HepG2 (cell line): Measurements from ENCODE around the gene FAM228A. TPM values are rescaled to one million over a fixed set of nuclear protein-coding genes. Genes with fewer than 3 reads are reported as not detected.
A peak's percentile ranks its signal among the peaks of the same experiment; 100 is the strongest.

Experiments used
- AKAP8 ChIP-seq: sonication (generic); formaldehyde crosslinking; IDR thresholded peaks from 2 replicates; pipeline ENCODE4 v1.5.1; 2020; ENCODE audit warnings: mild to moderate bottlenecking, missing genetic modification reagents
- BORCS8-MEF2B ChIP-seq: sonication (generic); formaldehyde crosslinking; IDR thresholded peaks from 2 replicates; pipeline ENCODE4 v1.8.0; 2022; ENCODE audit warnings: mild to moderate bottlenecking, missing genetic modification reagents
- CEBPG ChIP-seq: IDR thresholded peaks from 2 replicates; pipeline ENCODE4 v1.6.1; 2016
- FOXA3 ChIP-seq: IDR thresholded peaks from 2 replicates; pipeline ENCODE4 v1.6.1; 2016; ENCODE audit warnings: missing genetic modification reagents, missing compliant biosample characterization
- HNRNPLL ChIP-seq: fragments of 200-400 bp; formaldehyde crosslinking; IDR thresholded peaks from 2 replicates; pipeline ENCODE4 v1.6.1; 2017; ENCODE audit warnings: mild to moderate bottlenecking, low read depth, low read length; ENCODE audit not compliant: poor library complexity, severe bottlenecking
- NRL ChIP-seq: sonication (generic); formaldehyde crosslinking; IDR thresholded peaks from 2 replicates; pipeline ENCODE4 v1.5.0; 2020; ENCODE audit warnings: missing genetic modification reagents, mild to moderate bottlenecking, moderate library complexity, borderline replicate concordance
- PCBP1 ChIP-seq: fragments of 200-400 bp; formaldehyde crosslinking; IDR thresholded peaks from 2 replicates; pipeline ENCODE4 v1.6.1; 2017; ENCODE audit warnings: mild to moderate bottlenecking, low read depth, low read length, borderline replicate concordance
- ZFP37 ChIP-seq: sonication (generic); formaldehyde crosslinking; IDR thresholded peaks from 2 replicates; pipeline ENCODE4 v1.4.0; 2020; ENCODE audit warnings: missing genetic modification reagents, borderline replicate concordance
- ZMYM3 ChIP-seq: sonication (generic); formaldehyde crosslinking; IDR thresholded peaks from 2 replicates; pipeline ENCODE4 v1.5.1; 2020; ENCODE audit warnings: mild to moderate bottlenecking, missing genetic modification reagents
- ZNF138 ChIP-seq: sonication (generic); formaldehyde crosslinking; IDR thresholded peaks from 2 replicates; pipeline ENCODE4 v1.5.0; 2020; ENCODE audit warnings: mild to moderate bottlenecking, low read depth, missing genetic modification reagents
- ZNF567 ChIP-seq: sonication (generic); formaldehyde crosslinking; IDR thresholded peaks from 2 replicates; pipeline ENCODE4 v1.8.1; 2023; ENCODE audit warnings: mild to moderate bottlenecking, missing genetic modification reagents, borderline replicate concordance
- ZNF678 ChIP-seq: sonication (generic); formaldehyde crosslinking; IDR thresholded peaks from 2 replicates; pipeline ENCODE4 v1.4.0; 2020; ENCODE audit warnings: mild to moderate bottlenecking, missing genetic modification reagents
- polyA plus RNA-seq, 8 experiments: library from polyadenylated mRNA; depleted of rRNA in 3 of 8; stranded (reverse) in 7 of 8; unstranded in 1 of 8; fragments of >200 nt; fragmentation: Illumina TruSeq in 4 of 8; extraction: Trizol in 4 of 8; gene quantifications; 2 replicates each; pipeline versions ENCODE4 v1.2.1 to v1.2.3, GENCODE V29; 2011 to 2016; ENCODE audit warnings: low read depth in 4 of 8, missing spikeins in 1 of 8, mixed read lengths in 1 of 8; ENCODE audit not compliant: insufficient read depth in 1 of 8
- total RNA-seq, 5 experiments: library from RNA; depleted of rRNA; stranded (reverse); fragments of >200 nt; fragmentation: Illumina TruSeq; extraction: Trizol; gene quantifications; 2 replicates each; pipeline ENCODE4 v1.2.3, GENCODE V29; 2016; ENCODE audit warnings: low read depth in 1 of 5
- TF ChIP-seq, protein P1 (sequence below): sonication (generic); formaldehyde crosslinking; IDR thresholded peaks from 2 replicates; pipeline ENCODE4 v1.5.0; 2020; ENCODE audit warnings: mild to moderate bottlenecking, missing genetic modification reagents
- TF ChIP-seq, protein P2 (sequence below): sonication (generic); formaldehyde crosslinking; IDR thresholded peaks from 2 replicates; pipeline ENCODE4 v1.8.1; 2023; ENCODE audit warnings: mild to moderate bottlenecking, missing genetic modification reagents, borderline replicate concordance
- TF ChIP-seq, protein P3 (sequence below): sonication (generic); formaldehyde crosslinking; IDR thresholded peaks from 2 replicates; pipeline ENCODE4 v1.9.0; 2021; ENCODE audit warnings: mild to moderate bottlenecking, missing genetic modification reagents
- TF ChIP-seq, protein P4 (sequence below): IDR thresholded peaks from 2 replicates; pipeline ENCODE4 v1.4.0; 2020; ENCODE audit warnings: mild to moderate bottlenecking, missing genetic modification reagents

FAM228A gene
- total and polyA plus RNA-seq, 2 of the 13 experiments (the other 11 are each of a cell fraction or from before 2014, with no cell fraction given), result not detected

DNA sequence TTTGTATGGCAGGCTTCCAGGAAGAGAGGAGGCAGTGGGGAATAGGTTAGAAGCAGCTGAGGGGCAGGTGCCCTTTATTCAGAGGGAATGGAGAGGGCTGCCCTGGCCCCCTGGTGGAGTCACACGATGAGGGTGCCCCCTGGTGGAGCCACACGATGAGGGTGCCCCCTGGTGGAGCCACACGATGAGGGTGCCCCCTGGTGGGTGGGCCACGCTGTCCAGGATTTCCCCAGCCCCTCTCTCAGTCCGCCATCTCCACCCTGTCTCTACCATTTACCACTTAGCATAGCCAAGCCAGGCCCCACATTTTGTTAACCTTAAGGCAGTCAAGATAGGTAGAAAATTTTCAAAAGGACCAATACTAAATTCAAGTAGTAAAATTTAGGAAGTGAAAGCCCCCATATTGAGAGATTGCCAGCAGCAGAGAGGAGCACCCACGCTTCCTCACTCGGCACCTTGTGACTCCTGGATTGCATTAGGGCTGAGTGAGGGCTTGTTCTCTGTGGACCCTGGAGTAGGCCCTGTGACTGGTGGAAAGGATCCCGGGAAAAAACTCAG, 10.4 kb upstream of the FAM228A start (continued):
- TF ChIP-seq, protein P1, sequence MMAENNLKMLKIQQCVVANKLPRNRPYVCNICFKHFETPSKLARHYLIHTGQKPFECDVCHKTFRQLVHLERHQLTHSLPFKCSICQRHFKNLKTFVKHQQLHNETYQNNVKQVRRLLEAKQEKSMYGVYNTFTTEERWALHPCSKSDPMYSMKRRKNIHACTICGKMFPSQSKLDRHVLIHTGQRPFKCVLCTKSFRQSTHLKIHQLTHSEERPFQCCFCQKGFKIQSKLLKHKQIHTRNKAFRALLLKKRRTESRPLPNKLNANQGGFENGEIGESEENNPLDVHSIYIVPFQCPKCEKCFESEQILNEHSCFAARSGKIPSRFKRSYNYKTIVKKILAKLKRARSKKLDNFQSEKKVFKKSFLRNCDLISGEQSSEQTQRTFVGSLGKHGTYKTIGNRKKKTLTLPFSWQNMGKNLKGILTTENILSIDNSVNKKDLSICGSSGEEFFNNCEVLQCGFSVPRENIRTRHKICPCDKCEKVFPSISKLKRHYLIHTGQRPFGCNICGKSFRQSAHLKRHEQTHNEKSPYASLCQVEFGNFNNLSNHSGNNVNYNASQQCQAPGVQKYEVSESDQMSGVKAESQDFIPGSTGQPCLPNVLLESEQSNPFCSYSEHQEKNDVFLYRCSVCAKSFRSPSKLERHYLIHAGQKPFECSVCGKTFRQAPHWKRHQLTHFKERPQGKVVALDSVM (CRISPR knock-in tag), result no peak
- TF ChIP-seq ZNF138 (CRISPR knock-in tag) (no peak), FOXA3 (CRISPR knock-in tag) (no peak), HNRNPLL (no peak), ZFP37 (CRISPR knock-in tag) (peak; percentile 33; the same call in 1 of the 2 replicates), ZNF567 (CRISPR knock-in tag) (0 out of 2 replicates have a peak, but pooled peaks have one; percentile 58), CEBPG (CRISPR knock-in tag) (0 out of 2 replicates have a peak, but pooled peaks have one; percentile 19), AKAP8 (CRISPR knock-in tag) (no peak), PCBP1 (no peak), BORCS8-MEF2B (0 out of 2 replicates have a peak, but pooled peaks have one; percentile 31), ZNF678 (CRISPR knock-in tag) (no peak), ZMYM3 (no peak), NRL (CRISPR knock-in tag) (no peak; the same call in 1 of the 2 replicates)
- TF ChIP-seq, protein P2, sequence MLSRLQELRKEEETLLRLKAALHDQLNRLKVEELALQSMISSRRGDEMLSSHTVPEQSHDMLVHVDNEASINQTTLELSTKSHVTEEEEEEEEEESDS, result no peak
- TF ChIP-seq, protein P3, sequence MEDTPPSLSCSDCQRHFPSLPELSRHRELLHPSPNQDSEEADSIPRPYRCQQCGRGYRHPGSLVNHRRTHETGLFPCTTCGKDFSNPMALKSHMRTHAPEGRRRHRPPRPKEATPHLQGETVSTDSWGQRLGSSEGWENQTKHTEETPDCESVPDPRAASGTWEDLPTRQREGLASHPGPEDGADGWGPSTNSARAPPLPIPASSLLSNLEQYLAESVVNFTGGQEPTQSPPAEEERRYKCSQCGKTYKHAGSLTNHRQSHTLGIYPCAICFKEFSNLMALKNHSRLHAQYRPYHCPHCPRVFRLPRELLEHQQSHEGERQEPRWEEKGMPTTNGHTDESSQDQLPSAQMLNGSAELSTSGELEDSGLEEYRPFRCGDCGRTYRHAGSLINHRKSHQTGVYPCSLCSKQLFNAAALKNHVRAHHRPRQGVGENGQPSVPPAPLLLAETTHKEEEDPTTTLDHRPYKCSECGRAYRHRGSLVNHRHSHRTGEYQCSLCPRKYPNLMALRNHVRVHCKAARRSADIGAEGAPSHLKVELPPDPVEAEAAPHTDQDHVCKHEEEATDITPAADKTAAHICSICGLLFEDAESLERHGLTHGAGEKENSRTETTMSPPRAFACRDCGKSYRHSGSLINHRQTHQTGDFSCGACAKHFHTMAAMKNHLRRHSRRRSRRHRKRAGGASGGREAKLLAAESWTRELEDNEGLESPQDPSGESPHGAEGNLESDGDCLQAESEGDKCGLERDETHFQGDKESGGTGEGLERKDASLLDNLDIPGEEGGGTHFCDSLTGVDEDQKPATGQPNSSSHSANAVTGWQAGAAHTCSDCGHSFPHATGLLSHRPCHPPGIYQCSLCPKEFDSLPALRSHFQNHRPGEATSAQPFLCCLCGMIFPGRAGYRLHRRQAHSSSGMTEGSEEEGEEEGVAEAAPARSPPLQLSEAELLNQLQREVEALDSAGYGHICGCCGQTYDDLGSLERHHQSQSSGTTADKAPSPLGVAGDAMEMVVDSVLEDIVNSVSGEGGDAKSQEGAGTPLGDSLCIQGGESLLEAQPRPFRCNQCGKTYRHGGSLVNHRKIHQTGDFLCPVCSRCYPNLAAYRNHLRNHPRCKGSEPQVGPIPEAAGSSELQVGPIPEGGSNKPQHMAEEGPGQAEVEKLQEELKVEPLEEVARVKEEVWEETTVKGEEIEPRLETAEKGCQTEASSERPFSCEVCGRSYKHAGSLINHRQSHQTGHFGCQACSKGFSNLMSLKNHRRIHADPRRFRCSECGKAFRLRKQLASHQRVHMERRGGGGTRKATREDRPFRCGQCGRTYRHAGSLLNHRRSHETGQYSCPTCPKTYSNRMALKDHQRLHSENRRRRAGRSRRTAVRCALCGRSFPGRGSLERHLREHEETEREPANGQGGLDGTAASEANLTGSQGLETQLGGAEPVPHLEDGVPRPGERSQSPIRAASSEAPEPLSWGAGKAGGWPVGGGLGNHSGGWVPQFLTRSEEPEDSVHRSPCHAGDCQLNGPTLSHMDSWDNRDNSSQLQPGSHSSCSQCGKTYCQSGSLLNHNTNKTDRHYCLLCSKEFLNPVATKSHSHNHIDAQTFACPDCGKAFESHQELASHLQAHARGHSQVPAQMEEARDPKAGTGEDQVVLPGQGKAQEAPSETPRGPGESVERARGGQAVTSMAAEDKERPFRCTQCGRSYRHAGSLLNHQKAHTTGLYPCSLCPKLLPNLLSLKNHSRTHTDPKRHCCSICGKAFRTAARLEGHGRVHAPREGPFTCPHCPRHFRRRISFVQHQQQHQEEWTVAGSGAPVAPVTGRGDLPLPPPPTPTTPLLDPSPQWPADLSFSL (CRISPR knock-in tag), result no peak
- TF ChIP-seq, protein P4, sequence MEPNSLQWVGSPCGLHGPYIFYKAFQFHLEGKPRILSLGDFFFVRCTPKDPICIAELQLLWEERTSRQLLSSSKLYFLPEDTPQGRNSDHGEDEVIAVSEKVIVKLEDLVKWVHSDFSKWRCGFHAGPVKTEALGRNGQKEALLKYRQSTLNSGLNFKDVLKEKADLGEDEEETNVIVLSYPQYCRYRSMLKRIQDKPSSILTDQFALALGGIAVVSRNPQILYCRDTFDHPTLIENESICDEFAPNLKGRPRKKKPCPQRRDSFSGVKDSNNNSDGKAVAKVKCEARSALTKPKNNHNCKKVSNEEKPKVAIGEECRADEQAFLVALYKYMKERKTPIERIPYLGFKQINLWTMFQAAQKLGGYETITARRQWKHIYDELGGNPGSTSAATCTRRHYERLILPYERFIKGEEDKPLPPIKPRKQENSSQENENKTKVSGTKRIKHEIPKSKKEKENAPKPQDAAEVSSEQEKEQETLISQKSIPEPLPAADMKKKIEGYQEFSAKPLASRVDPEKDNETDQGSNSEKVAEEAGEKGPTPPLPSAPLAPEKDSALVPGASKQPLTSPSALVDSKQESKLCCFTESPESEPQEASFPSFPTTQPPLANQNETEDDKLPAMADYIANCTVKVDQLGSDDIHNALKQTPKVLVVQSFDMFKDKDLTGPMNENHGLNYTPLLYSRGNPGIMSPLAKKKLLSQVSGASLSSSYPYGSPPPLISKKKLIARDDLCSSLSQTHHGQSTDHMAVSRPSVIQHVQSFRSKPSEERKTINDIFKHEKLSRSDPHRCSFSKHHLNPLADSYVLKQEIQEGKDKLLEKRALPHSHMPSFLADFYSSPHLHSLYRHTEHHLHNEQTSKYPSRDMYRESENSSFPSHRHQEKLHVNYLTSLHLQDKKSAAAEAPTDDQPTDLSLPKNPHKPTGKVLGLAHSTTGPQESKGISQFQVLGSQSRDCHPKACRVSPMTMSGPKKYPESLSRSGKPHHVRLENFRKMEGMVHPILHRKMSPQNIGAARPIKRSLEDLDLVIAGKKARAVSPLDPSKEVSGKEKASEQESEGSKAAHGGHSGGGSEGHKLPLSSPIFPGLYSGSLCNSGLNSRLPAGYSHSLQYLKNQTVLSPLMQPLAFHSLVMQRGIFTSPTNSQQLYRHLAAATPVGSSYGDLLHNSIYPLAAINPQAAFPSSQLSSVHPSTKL (CRISPR knock-in tag), result peak; percentile 40; the same call in 1 of the 2 replicates
